ENCODE measurements around the gene SAP25. TPM values are rescaled to one million over a fixed set of nuclear protein-coding genes. Genes with fewer than 3 reads are reported as not detected.

The SAP25 gene
- total RNA-seq, 1 experiment from 2014 or later, result 4.4 TPM

DNA sequence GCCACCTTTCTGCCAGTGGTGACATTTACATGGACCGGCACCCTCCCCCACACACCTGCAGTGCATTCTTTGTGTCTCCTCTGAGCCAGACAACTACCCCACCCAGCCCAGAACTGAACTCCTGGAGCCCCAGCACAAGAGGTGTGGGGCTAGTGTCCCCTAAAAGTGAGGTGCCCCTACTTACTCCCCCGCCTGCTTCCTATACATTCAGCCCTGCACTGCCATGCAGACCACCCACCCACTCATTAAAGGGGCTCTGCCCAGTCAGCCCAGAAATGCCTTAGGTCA, 1.9 kb downstream of the SAP25 start:
- H2AFZ ChIP-seq (ENCODE audit: low read depth, low read length, poor library complexity, severe bottlenecking), result no peak overlapping the region
- intact Hi-C loops (cut with micrococcal nuclease), result no loop called here
- H3K27me3 ChIP-seq (ENCODE audit: insufficient read depth, low read length), result no peaks in the 10 kb centered on the region
- no peaks in the 10 kb centered on the region for H4K20me1 ChIP-seq (ENCODE audit: insufficient read depth)
- DNase-seq (ENCODE audit: low read depth, low spot score) (no peak), ATAC-seq (no peak)
- H3K9me2 ChIP-seq (ENCODE audit: insufficient read depth), result no peaks in the 10 kb centered on the region
- H3K9me3 ChIP-seq (ENCODE audit: control insufficient read depth in 1 of 2, insufficient read depth in 1 of 2, low read depth in 1 of 2, low read length in 2 of 2), result no peaks in the 10 kb centered on the region
- peak overlapping the region; percentile 40 for H3K4me2 ChIP-seq (ENCODE audit: low read length)
- ChIA-PET RAD21 (ENCODE audit: low non-redundant PET in 1 of 2, low total read pairs in 2 of 2, uncharacterized antibody in 2 of 2, unreplicated experiment in 2 of 2) (no interaction called here), POLR2A (interaction anchor here (1.6 kb wide), 1 partner anchor 14 kb away, joined by 7 read pairs; the partner anchor contains the start of genes FBXO24 and LRCH4), CTCF (interaction anchor here (1.2 kb wide), 1 partner anchor 14 kb away, joined by 5 read pairs; the partner anchor contains the start of genes FBXO24 and LRCH4)
- TF ChIP-seq SIN3A (IDR thresholded peaks at IDR 0.05; ENCODE audit: low read depth) (no peak), EGR1 (IDR thresholded peaks at IDR 0.05; ENCODE audit: low read depth) (no peak), EZH2phosphoT487 (IDR thresholded peaks at IDR 0.05; ENCODE audit: borderline replicate concordance) (no peak), SP1 (IDR thresholded peaks at IDR 0.05; ENCODE audit: low read depth) (no peak), ZNF274 (IDR thresholded peaks at IDR 0.05; ENCODE audit: low read depth, low read length) (no peak), ZFX (IDR thresholded peaks at IDR 0.05) (no peak)
- TF ChIP-seq, protein P1, sequence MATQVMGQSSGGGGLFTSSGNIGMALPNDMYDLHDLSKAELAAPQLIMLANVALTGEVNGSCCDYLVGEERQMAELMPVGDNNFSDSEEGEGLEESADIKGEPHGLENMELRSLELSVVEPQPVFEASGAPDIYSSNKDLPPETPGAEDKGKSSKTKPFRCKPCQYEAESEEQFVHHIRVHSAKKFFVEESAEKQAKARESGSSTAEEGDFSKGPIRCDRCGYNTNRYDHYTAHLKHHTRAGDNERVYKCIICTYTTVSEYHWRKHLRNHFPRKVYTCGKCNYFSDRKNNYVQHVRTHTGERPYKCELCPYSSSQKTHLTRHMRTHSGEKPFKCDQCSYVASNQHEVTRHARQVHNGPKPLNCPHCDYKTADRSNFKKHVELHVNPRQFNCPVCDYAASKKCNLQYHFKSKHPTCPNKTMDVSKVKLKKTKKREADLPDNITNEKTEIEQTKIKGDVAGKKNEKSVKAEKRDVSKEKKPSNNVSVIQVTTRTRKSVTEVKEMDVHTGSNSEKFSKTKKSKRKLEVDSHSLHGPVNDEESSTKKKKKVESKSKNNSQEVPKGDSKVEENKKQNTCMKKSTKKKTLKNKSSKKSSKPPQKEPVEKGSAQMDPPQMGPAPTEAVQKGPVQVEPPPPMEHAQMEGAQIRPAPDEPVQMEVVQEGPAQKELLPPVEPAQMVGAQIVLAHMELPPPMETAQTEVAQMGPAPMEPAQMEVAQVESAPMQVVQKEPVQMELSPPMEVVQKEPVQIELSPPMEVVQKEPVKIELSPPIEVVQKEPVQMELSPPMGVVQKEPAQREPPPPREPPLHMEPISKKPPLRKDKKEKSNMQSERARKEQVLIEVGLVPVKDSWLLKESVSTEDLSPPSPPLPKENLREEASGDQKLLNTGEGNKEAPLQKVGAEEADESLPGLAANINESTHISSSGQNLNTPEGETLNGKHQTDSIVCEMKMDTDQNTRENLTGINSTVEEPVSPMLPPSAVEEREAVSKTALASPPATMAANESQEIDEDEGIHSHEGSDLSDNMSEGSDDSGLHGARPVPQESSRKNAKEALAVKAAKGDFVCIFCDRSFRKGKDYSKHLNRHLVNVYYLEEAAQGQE (IDR thresholded peaks at IDR 0.05; ENCODE audit: low read depth), result no peak
- TF ChIP-seq, protein P2, sequence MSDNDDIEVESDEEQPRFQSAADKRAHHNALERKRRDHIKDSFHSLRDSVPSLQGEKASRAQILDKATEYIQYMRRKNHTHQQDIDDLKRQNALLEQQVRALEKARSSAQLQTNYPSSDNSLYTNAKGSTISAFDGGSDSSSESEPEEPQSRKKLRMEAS (IDR thresholded peaks at IDR 0.05), result no peak
- TF ChIP-seq, protein P3, sequence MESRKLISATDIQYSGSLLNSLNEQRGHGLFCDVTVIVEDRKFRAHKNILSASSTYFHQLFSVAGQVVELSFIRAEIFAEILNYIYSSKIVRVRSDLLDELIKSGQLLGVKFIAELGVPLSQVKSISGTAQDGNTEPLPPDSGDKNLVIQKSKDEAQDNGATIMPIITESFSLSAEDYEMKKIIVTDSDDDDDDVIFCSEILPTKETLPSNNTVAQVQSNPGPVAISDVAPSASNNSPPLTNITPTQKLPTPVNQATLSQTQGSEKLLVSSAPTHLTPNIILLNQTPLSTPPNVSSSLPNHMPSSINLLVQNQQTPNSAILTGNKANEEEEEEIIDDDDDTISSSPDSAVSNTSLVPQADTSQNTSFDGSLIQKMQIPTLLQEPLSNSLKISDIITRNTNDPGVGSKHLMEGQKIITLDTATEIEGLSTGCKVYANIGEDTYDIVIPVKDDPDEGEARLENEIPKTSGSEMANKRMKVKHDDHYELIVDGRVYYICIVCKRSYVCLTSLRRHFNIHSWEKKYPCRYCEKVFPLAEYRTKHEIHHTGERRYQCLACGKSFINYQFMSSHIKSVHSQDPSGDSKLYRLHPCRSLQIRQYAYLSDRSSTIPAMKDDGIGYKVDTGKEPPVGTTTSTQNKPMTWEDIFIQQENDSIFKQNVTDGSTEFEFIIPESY (IDR thresholded peaks at IDR 0.05; ENCODE audit: extremely low read depth, insufficient replicate concordance, low read length), result no peak
- no TSS peak for BruUV-seq (replicated peaks)
- H3K4me1 ChIP-seq (ENCODE audit: control insufficient read depth in 1 of 2, insufficient read depth in 2 of 2, low read length in 2 of 2), result peaks cover 17 to 49% of the 10 kb centered on the region in 2 experiments
- no peaks in the 10 kb centered on the region for H3K79me2 ChIP-seq (ENCODE audit: insufficient read depth, low read length)
- H3K9ac ChIP-seq (ENCODE audit: low read length), result no peak overlapping the region
- peaks cover 0 to 2% of the 10 kb centered on the region in 2 experiments; a peak in 1 of 4 replicates for H3K36me3 ChIP-seq (ENCODE audit: control insufficient read depth in 1 of 2, insufficient read depth in 2 of 2, low read length in 2 of 2)
- no peak overlapping the region for H3K4me3 ChIP-seq (replicated peaks in 1 of 2; ENCODE audit: low read depth in 1 of 2, low read length in 2 of 2)
- H3K27ac ChIP-seq (ENCODE audit: low read depth, low read length), result peak overlapping the region; percentile 10; the same call in 1 of the 2 replicates

All from HCT116 (cell line).